ENCODE results near the gene ACER1.
"Not testable (repeated sequence)": the region's sequence is repeated elsewhere in the genome, so short reads cannot be mapped to it uniquely, and the experiment has no call there.

ACER1 gene

DNA sequence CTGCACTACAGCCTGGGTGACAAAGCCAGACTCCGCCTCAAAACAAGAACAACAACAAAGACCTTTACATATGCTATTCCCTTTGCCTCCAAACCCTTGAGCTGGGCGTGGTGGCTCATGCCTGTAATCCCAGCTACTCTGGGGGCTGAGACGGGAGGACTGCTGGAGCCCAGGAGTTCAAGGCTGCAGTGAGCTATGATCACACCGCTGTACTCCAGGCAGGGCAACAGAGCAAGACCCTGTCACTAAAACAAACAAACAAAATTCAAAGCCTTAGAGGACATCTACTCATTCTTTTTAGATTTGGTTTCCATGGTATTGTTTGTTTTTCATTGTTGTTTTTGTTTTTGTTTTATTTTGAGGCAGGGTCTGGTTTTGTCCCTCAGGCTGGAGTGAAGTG, 7.8 kb downstream of the ACER1 start:
- POLR2A ChIA-PET, result no interaction called here

DNA sequence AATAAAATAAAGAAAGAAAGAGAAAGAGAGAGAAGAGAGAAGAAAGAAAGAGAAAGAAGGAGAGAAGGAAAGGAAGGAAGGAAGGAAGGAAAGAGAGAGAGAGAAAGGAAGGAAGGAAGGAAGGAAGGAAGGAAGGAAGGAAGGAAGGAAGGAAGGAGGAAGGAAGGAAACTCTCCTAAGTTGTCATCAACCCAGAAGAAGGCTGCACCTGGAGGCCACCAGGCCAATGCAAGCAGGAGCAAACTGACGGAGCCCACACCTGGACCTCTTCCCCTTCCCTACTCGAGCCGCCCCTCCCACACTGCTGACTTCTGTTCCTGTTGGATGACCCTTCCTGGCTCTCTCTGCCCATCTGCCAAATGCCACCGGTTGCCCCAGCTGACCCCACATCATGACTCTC, 8.7 kb downstream of the ACER1 start:
- ChIA-PET POLR2A (interaction anchor here (0.7 kb wide), 1 partner anchor 54 kb away, joined by 4 read pairs; no protein-coding TSS in a partner anchor), CTCF (no interaction called here)
- DNase-seq (ENCODE audit: low read depth, low spot score), result no peak
- no peak overlapping the region for H3K4me3 ChIP-seq (ENCODE audit: low read depth, low read length)
- TF ChIP-seq, protein P1, sequence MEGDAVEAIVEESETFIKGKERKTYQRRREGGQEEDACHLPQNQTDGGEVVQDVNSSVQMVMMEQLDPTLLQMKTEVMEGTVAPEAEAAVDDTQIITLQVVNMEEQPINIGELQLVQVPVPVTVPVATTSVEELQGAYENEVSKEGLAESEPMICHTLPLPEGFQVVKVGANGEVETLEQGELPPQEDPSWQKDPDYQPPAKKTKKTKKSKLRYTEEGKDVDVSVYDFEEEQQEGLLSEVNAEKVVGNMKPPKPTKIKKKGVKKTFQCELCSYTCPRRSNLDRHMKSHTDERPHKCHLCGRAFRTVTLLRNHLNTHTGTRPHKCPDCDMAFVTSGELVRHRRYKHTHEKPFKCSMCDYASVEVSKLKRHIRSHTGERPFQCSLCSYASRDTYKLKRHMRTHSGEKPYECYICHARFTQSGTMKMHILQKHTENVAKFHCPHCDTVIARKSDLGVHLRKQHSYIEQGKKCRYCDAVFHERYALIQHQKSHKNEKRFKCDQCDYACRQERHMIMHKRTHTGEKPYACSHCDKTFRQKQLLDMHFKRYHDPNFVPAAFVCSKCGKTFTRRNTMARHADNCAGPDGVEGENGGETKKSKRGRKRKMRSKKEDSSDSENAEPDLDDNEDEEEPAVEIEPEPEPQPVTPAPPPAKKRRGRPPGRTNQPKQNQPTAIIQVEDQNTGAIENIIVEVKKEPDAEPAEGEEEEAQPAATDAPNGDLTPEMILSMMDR (IDR thresholded peaks at IDR 0.05; ENCODE audit: insufficient read depth, low read length, missing control alignments), result no peak

More for the DNA sequence above, 7.8 kb downstream of the ACER1 start:
- DNase-seq (ENCODE audit: low read depth, low spot score), result no peak
- TF ChIP-seq, protein P1 (IDR thresholded peaks at IDR 0.05; ENCODE audit: insufficient read depth, low read length, missing control alignments), result no peak
- CTCF ChIA-PET, result no interaction called here
- H3K4me3 ChIP-seq (ENCODE audit: low read depth, low read length), result no peak overlapping the region

GRCh38 chr19:6322284-6322683, 11.1 kb downstream of the ACER1 start:
- CTCF ChIA-PET, result interaction anchor here (0.9 to 1.8 kb wide), 2 partner anchors 196 to 541 kb away, joined by 3 read pairs; no protein-coding TSS in a partner anchor
- H3K4me3 ChIP-seq (ENCODE audit: low read depth, low read length), result no peak overlapping the region
- TF ChIP-seq, protein P1 (IDR thresholded peaks at IDR 0.05; ENCODE audit: insufficient read depth, low read length, missing control alignments), result no peak
- POLR2A ChIA-PET, result no interaction called here
- DNase-seq (ENCODE audit: low read depth, low spot score), result no peak

- TF ChIP-seq, protein P1 (IDR thresholded peaks at IDR 0.05; ENCODE audit: insufficient read depth, low read length, missing control alignments), result no peak
- CTCF ChIA-PET, result interaction anchor here (0.6 to 1.9 kb wide), 3 partner anchors 19 to 193 kb away, joined by 3 to 5 read pairs (median 4); no protein-coding TSS in a partner anchor
- POLR2A ChIA-PET, result no interaction called here
- DNase-seq (ENCODE audit: low read depth, low spot score), result no peak
- no peak overlapping the region for H3K4me3 ChIP-seq (ENCODE audit: low read depth, low read length)
Measured at GRCh38 chr19:6319376-6319775, 14.0 kb downstream of the ACER1 start.

DNA sequence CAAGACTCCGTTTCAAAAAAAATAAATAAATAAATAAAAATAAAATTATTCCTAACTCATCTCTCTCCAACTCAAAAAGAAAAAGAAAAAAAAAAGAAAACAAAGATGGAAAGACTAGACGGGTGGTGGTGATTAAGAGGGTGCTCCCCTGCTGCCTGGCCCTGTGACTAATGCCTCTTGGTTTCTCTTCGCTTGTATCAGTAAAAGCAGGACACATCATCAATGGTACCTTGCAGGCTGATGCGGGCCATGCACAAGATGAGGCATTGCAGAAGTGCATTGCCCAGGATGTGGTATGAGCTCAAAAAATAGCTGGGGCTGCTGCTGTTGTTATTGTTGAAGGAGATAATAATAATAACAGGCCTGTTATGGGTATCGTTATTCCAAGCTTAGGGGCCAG, 14.6 kb downstream of the ACER1 start:
- ChIA-PET CTCF (interaction anchor here (1.3 to 1.9 kb wide), 2 partner anchors 100 to 192 kb away, joined by 4 to 5 read pairs; no protein-coding TSS in a partner anchor), POLR2A (no interaction called here)
- no peak overlapping the region for H3K4me3 ChIP-seq (ENCODE audit: low read depth, low read length)
- DNase-seq (ENCODE audit: low read depth, low spot score), result no peak
- TF ChIP-seq, protein P1 (IDR thresholded peaks at IDR 0.05; ENCODE audit: insufficient read depth, low read length, missing control alignments), result no peak

DNA sequence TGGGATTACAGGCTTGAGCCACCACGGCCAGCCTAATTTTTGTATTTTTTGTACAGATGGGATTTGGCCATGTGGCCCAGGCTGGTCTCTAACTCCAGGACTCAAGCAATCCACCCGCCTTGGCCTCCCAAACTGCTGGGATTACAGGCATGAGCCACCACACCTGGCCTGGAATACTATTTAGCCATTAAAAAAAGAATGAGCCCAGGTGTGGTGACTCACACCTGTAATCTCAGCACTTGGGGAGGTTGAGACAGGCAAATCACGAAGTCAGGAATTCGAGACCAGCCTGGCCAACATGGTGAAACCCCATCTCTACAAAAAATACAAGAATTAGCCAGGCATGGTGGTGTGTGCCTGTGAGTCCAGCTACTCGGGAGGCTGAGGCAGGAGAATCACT, 17.8 kb downstream of the ACER1 start:
- CTCF ChIA-PET, result interaction anchor here (1.0 kb wide), 1 partner anchor 191 kb away, joined by 4 read pairs; no protein-coding TSS in a partner anchor
- H3K4me3 ChIP-seq (ENCODE audit: low read depth, low read length); POLR2A ChIA-PET; DNase-seq (ENCODE audit: low read depth, low spot score): not testable (repeated sequence)

- TF ChIP-seq, protein P1 (IDR thresholded peaks at IDR 0.05; ENCODE audit: insufficient read depth, low read length, missing control alignments), result no peak
- H3K4me3 ChIP-seq (ENCODE audit: low read depth, low read length), result no peak overlapping the region
- no peak for DNase-seq (ENCODE audit: low read depth, low spot score)
- CTCF ChIA-PET, result interaction anchor here (1.4 to 2.1 kb wide), 2 partner anchors 95 to 265 kb away, joined by 4 to 7 read pairs; no protein-coding TSS in a partner anchor
- POLR2A ChIA-PET, result no interaction called here
Measured at GRCh38 chr19:6313398-6313969, 19.9 kb downstream of the ACER1 start.

Measured in AG04449 (cell line).